HG03457 (cell line): ENCODE data around the gene LAMTOR4.
A peak's percentile ranks its signal among the peaks of the same experiment; 100 is the strongest.

Experiments
- ATAC-seq: cut with Tn5 transposase; IDR thresholded peaks from one replicate; pipeline ENCODE4 v1.9.1; 2021; ENCODE audit warnings: moderate number of reproducible peaks; ENCODE audit not compliant: unreplicated experiment

LAMTOR4 gene

DNA sequence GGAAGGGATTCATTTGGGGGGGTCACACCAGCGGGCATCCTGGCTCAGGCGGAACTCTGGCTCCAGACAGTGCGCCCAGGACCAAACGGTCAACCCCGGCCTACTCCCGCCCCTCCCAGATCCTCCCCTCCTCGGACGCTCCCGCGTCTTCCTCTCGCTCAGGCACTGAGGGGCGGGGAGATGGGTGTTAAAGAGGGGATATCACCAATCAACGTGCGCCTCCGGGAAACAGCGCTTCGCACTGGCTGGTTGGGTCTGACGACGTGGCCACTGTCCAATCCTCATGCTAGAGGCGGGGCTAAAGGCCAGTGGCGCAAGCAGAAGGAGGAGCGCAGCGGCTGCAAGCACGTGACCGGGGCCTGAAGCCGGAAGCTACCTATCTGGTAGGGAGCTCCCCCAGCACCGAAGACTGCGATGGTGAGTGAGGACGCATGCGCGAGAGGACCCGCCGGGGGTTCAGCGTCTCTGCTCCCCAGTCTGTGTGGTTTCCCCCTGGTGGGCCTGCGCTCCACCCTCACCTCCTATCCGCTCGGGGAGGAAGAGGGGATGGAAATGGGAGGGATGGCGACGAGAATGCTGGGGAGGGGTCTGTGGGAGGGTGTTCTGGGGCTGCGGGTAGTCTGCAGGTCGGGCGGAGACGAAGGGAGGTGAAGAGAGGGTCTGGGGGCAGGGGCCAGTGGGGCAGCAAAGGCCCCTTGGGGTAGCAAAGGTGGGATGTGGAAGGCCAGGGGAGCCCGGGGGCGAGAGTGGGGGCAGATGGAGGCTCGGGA, at the start of gene LAMTOR4:
Gene LAMTOR4, plus strand, starts transcription at position 360 of the 770 bp plus-strand sequence. Its CDS starts 55 bp downstream, at position 415.
- peak; percentile 94 for ATAC-seq

- no peak for ATAC-seq
These were observed 49.3 kb upstream of the LAMTOR4 start for GRCh38 chr7:100099452-100099851.

GRCh38 chr7:100100420-100101015, 48.2 kb upstream of the LAMTOR4 start:
- peak; percentile 36 for ATAC-seq

GRCh38 chr7:100101016-100101862, 47.5 kb upstream of the LAMTOR4 start, which contains the start of the genes AP4M1 and MCM7:
TSS of gene AP4M1 (plus strand) at chr7:100101643. CDS start at chr7:100101715, 72 bp downstream.
TSS of gene MCM7 (minus strand) at chr7:100101397. CDS start at chr7:100101294, 103 bp downstream.
- peak; percentile 69 for ATAC-seq

DNA sequence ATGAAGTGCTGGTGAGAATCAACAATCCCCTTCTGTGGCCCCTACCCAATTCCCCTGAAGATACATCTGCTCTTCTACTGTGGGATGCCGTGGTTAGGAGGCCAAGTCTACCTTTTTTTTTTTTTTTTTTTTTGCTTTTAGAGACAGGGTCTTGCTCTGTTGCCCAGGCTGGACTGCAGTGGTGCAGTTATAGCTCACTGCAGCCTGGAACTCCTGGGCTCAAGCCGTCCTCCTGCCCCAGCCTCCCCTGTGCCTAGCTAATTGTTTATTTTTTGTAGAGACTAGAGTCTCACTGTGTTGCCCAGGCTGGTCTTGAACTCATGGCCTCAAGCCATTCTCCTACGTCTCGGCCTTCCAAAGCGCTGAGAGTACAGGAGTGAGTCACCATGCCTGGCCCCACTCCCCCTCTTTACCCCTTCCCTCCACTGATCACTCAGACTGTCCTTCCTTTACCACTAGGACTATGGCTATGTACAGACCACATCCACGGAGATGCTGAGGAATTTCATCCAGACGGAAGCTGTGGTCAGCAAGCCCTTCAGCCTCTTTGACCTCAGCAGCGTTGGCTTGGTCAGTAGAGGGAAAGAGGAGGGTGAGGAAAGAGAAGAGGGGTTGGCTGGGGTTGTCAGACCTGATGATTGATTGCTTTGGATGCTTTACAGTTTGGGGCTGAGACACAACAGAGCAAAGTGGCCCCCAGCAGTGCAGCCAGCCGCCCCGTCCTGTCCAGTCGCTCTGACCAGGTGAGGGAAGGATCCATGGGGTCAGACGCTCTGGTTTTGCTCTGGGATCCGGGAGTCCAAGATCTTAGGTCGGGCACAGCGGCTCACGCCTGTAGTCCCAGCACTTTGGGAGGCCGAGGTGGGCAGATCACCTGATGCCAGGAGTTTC, 45.5 kb upstream of the LAMTOR4 start:
- ATAC-seq: no peak

- ATAC-seq: no peak
These were observed 43.2 kb upstream of the LAMTOR4 start for GRCh38 chr7:100105534-100105933.

- no peak for ATAC-seq
These were observed 42.1 kb upstream of the LAMTOR4 start for GRCh38 chr7:100106633-100107032.

GRCh38 chr7:100107125-100107737, 41.5 kb upstream of the LAMTOR4 start:
- no peak for ATAC-seq

DNA sequence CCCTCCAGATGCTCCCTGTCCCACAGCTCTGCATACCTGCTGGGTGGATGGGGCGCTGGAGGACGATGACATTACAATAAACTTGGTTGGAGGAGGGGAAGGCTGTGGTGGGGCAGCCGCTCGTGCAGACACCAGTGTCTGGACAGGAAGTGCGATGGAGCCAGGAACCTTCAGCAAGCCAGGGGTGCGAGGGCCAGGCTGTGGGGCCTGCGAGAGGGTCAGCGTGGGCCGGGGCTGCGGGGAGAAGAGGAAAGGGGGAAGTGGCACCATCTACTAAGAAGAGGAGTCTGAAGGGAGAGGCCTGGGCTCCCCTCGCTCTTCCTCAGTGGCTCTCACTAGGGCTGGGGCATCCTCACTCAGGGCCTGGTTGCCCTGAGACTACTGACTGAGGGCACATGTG, 40.8 kb upstream of the LAMTOR4 start:
- no peak for ATAC-seq

DNA sequence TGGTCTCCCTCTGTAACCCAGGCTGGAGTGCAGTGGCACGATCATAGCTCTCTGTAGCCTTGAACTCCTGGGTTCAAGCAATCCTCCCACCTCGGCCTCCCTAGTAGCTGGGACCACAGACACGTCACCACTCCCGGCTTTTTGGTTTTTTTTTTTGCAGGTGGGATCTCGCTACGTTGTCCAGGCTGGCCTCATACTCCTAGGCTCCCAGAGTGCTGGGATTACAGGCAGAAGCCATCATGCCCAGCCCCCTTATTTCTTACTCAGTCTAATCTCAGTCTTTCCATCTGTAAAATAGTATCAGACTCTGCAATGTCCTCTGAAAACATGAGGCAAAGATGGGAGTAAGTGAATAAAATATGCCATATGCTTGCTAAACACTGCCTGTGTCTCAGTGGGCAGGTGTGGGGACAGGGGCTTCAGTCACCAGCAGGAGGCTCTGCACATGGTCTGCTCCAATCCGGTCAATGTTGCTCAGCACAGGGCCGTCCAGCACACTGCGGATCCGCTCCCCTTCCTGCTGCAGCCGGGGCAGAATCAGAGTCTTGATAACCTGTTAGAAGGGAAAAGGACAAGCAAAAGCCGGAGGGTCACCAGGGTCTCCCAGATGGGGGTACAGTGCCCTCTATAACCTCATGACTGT, 39.1 kb upstream of the LAMTOR4 start:
- no peak for ATAC-seq

- no peak for ATAC-seq
These were observed 37.6 kb upstream of the LAMTOR4 start for GRCh38 chr7:100111156-100111555.

- ATAC-seq: no peak
These were observed 36.8 kb upstream of the LAMTOR4 start for GRCh38 chr7:100111914-100112313.

DNA sequence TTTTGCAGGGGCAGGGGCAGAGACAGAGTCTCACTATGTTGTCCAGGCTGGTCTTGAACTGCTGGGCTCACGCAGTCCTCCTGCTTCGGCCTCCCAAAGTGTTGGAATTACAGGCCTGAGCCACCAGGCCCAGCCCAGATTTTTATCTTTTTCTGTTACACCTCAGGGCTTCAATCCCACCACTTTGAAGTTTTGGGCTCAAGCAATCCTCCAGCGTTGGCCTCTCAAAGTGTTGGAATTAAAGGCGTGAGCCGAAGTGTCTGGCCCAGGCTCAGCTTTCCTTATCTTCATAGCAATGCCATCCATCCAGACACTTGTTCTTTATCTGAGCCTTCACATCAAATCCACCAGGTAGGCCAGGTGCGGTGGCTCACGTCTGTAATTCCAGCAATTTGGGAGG, 33.7 kb upstream of the LAMTOR4 start:
- no peak for ATAC-seq

- no peak for ATAC-seq
These were observed 30.2 kb upstream of the LAMTOR4 start for GRCh38 chr7:100118388-100119071.

GRCh38 chr7:100119072-100119969, 29.4 kb upstream of the LAMTOR4 start, which contains the start of the genes CNPY4 and TAF6:
TSS of gene CNPY4 (plus strand) at chr7:100119634. CDS start at chr7:100119745, 111 bp downstream.
TSS of gene TAF6 (minus strand) at chr7:100119358. CDS start at chr7:100114209, 5,149 bp downstream.
- peak; percentile 54 for ATAC-seq

- peak; percentile 12 for ATAC-seq
These were observed 28.6 kb upstream of the LAMTOR4 start for GRCh38 chr7:100119970-100120732.

DNA sequence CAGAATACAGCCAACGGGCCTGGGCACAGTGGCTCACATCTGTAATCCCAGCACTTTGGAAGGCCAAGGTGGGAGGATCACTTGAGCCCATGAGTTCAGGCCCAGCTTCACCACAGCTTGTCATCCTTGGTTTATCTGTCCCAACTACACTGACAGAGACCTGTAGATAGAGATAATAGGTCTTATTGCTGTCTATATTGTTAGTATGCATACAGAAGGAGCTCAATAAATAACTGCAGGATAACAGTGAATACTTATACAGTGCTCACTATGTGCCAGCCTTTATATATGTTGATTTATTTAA, 28.0 kb upstream of the LAMTOR4 start:
- no peak for ATAC-seq
